Panc1 (cell line): ENCODE results near the gene UGT1A4. TPM values are rescaled to one million over a fixed set of nuclear protein-coding genes. Genes with fewer than 3 reads are reported as not detected.

Experiments used
- ATAC-seq: fragments of 200-7000 bp; cut with Tn5 transposase; 2 replicates; pipeline ENCODE4 v1.9.1; 2020; ENCODE audit warnings: mild to moderate bottlenecking, moderate library complexity
- BruUV-seq: library from RNA; stranded (reverse); fragments of 400-500 nt; replicated peaks from 2 replicates; lab custom pipeline; 2021; lab: Mats Ljungman, UMichigan
- CTCF ChIA-PET: fragments of 300-600 bp; sonication (Branson Sonifier 250); formaldehyde crosslinking; loops from one replicate; lab custom pipeline; 2022; ENCODE audit warnings: antibody characterized with exemption; lab: Charles Lee
- POLR2A ChIA-PET: fragments of 300-600 bp; sonication (Branson Sonifier 250); formaldehyde crosslinking; loops from one replicate; lab custom pipeline; 2022; ENCODE audit warnings: antibody characterized with exemption; lab: Charles Lee
- DNase-seq: peaks from one replicate; pipeline ENCODE4 v3.0.0-alpha.2; 2010; ENCODE audit warnings: low read depth, low spot score
- H3K27ac ChIP-seq: 2 replicates; pipeline ENCODE4 v1.5.1; 2011; ENCODE audit warnings: mild to moderate bottlenecking, low read length, inconsistent platforms
- H3K27me3 ChIP-seq: fragments of 200-500 bp; sonication (Bioruptor generic); 2 replicates; pipeline ENCODE4 v1.6.0; 2014; ENCODE audit warnings: low read length, inconsistent platforms; ENCODE audit not compliant: control insufficient read depth, insufficient read depth
- H3K36me3 ChIP-seq: fragments of 200-500 bp; sonication (Bioruptor generic); 2 replicates; pipeline ENCODE4 v1.5.1; 2014; ENCODE audit warnings: inconsistent platforms, mild to moderate bottlenecking, low read length, moderate library complexity; ENCODE audit not compliant: control insufficient read depth, insufficient read depth
- H3K4me1 ChIP-seq: 2 replicates; pipeline ENCODE4 v1.5.1; 2011; ENCODE audit warnings: inconsistent platforms, mild to moderate bottlenecking, low read length, moderate library complexity; ENCODE audit not compliant: control insufficient read depth, insufficient read depth
- H3K4me3 ChIP-seq, 2 experiments: 2 replicates each; pipeline ENCODE4 v1.5.1; 2011 to 2012; ENCODE audit warnings: low read depth in 2 of 2, low read length in 2 of 2, mild to moderate bottlenecking in 2 of 2, inconsistent platforms in 1 of 2, moderate library complexity in 1 of 2
- H3K9me3 ChIP-seq: fragments of 200-500 bp; sonication (Bioruptor generic); 2 replicates; pipeline ENCODE4 v1.5.1; 2014; ENCODE audit warnings: low read depth, mild to moderate bottlenecking, inconsistent platforms, low read length, moderate library complexity; ENCODE audit not compliant: control insufficient read depth, insufficient read depth
- CTCF ChIP-seq: fragments of 450-650 bp; IDR thresholded peaks from 2 replicates; pipeline ENCODE4 v1.5.1; 2017; ENCODE audit warnings: mild to moderate bottlenecking
- POLR2AphosphoS5 ChIP-seq: IDR thresholded peaks from 2 replicates; pipeline ENCODE4 v1.6.1; 2012; ENCODE audit warnings: mild to moderate bottlenecking, low read depth, low read length, moderate library complexity
- REST ChIP-seq, 2 experiments: IDR thresholded peaks; 2 replicates each; pipeline ENCODE4 v1.6.1; 2011 to 2012; ENCODE audit warnings: low read depth in 2 of 2, control low read depth in 1 of 2, low read length in 1 of 2, mild to moderate bottlenecking in 1 of 2, moderate library complexity in 1 of 2; ENCODE audit not compliant: insufficient read depth in 1 of 2
- SIN3A ChIP-seq: IDR thresholded peaks from 2 replicates; pipeline ENCODE4 v1.6.1; 2012; ENCODE audit warnings: low read depth, mild to moderate bottlenecking, low read length, moderate library complexity, borderline replicate concordance; ENCODE audit not compliant: insufficient read depth
- TCF7L2 ChIP-seq: IDR thresholded peaks from 2 replicates; pipeline ENCODE4 v1.6.1; 2011; ENCODE audit warnings: mild to moderate bottlenecking, low read depth, low read length, inconsistent platforms
- in situ Hi-C: cut with HindIII; loops from 2 replicates; pipeline ENCODE4 v1.10.0; 2016; ENCODE audit warnings: low sequenced_read_pairs, low pct_unique_long_range_greater_than_20kb
- intact Hi-C: fragments of 100-400 bp; cut with micrococcal nuclease; formaldehyde crosslinking; loops from one replicate; pipeline ENCODE4 v1.10.0; 2022; ENCODE audit not compliant: unreplicated experiment
- total RNA-seq: library from RNA; stranded (reverse); gene quantifications from one replicate; pipeline ENCODE4 v1.2.1, GENCODE V29; 2021; ENCODE audit not compliant: unreplicated experiment

UGT1A4 gene
- total RNA-seq, 1 experiment from 2014 or later, result not detected

- ATAC-seq, result no peak
- BruUV-seq, result no TSS peak
- TF ChIP-seq SIN3A (no peak), CTCF (no peak), TCF7L2 (no peak), POLR2AphosphoS5 (no peak), REST (IDR thresholded peaks at IDR 0.05; ENCODE audit: insufficient read depth in 1 of 2, low read depth in 2 of 2, low read length in 1 of 2) (no peak)
- ChIA-PET POLR2A (no interaction called here), CTCF (no interaction called here)
- intact Hi-C loops, result no loop called here
- Histone ChIP-seq H3K36me3 (no peaks in the 10 kb centered on the region), H3K27ac (no peak overlapping the region), H3K27me3 (no peaks in the 10 kb centered on the region), H3K4me3 (no peak overlapping the region), H3K4me1 (no peaks in the 10 kb centered on the region), H3K9me3 (no peaks in the 10 kb centered on the region)
- in situ Hi-C loops, result no loop called here
- DNase-seq, result no peak
Observed at GRCh38 chr2:233775414-233775813, 56.9 kb downstream of the UGT1A4 start.

- H3K9me3 ChIP-seq, result no peaks in the 10 kb centered on the region
- H3K27me3 ChIP-seq, result no peaks in the 10 kb centered on the region
- ChIA-PET CTCF (no interaction called here), POLR2A (no interaction called here)
- TF ChIP-seq TCF7L2 (no peak), POLR2AphosphoS5 (no peak), REST (IDR thresholded peaks at IDR 0.05; ENCODE audit: insufficient read depth in 1 of 2, low read depth in 2 of 2, low read length in 1 of 2) (no peak), SIN3A (no peak), CTCF (no peak)
- intact Hi-C loops (no loop called here), in situ Hi-C loops (no loop called here)
- BruUV-seq, result no TSS peak
- no peaks in the 10 kb centered on the region for H3K36me3 ChIP-seq
- H3K4me3 ChIP-seq, result no peak within 1 kb of the TSS
- no peak within 1 kb of the TSS for H3K27ac ChIP-seq
- DNase-seq (no peak), ATAC-seq (no peak)
- no peaks in the 10 kb centered on the region for H3K4me1 ChIP-seq
Observed at GRCh38 chr2:233778030-233778429, 59.5 kb downstream of the UGT1A4 start, which contains the start of gene MROH2A. Gene MROH2A, plus strand, starts transcription at chr2:233778330. Its CDS starts 1,029 bp downstream, at chr2:233779359.
